IMR-90 (cell line): ENCODE results near the gene PPM1M. TPM values are rescaled to one million over a fixed set of nuclear protein-coding genes. Genes with fewer than 3 reads are reported as not detected.

Experiments used
- ATAC-seq: fragments of 200-7000 bp; cut with Tn5 transposase; 2 replicates; pipeline ENCODE4 v1.9.1; 2020; ENCODE audit warnings: low read depth, mild to moderate bottlenecking, moderate library complexity
- BruUV-seq: library from RNA; stranded (reverse); fragments of 400-500 nt; replicated peaks from 2 replicates; lab custom pipeline; 2021; lab: Mats Ljungman, UMichigan
- CTCF ChIA-PET: fragments of 300-600 bp; formaldehyde crosslinking; extraction: SDS; loops from one replicate; lab custom pipeline; 2021; ENCODE audit warnings: antibody characterized with exemption; lab: Yijun Ruan, JAX
- POLR2A ChIA-PET: fragments of 300-600 bp; sonication (Branson Sonifier 250); formaldehyde crosslinking; loops from one replicate; lab custom pipeline; 2022; ENCODE audit warnings: antibody characterized with exemption; ENCODE audit not compliant: unreplicated experiment; lab: Charles Lee
- DNase-seq: peaks from one replicate; pipeline ENCODE4 v3.0.0; 2013
- H2AFZ ChIP-seq: replicated peaks from 2 replicates; pipeline ENCODE3; 2013; ENCODE audit warnings: low read length, mild to moderate bottlenecking; ENCODE audit not compliant: poor library complexity
- H2AK5ac ChIP-seq: 2 replicates; pipeline ENCODE4 v1.6.1; 2013; ENCODE audit warnings: low read depth, low read length, inconsistent platforms
- H2AK9ac ChIP-seq: replicated peaks from 2 replicates; pipeline ENCODE3; 2013; ENCODE audit warnings: mild to moderate bottlenecking, low read depth, low read length, moderate library complexity; ENCODE audit not compliant: poor library complexity
- H2BK120ac ChIP-seq: 2 replicates; pipeline ENCODE4 v1.6.1; 2013; ENCODE audit warnings: low read depth, low read length, inconsistent platforms
- H2BK15ac ChIP-seq: 3 replicates; pipeline ENCODE4 v1.6.1; 2013; ENCODE audit warnings: low read depth, low read length, inconsistent platforms
- H2BK20ac ChIP-seq: 2 replicates; pipeline ENCODE4 v1.6.1; 2013; ENCODE audit warnings: low read depth, mild to moderate bottlenecking, inconsistent platforms, low read length, moderate library complexity
- H2BK5ac ChIP-seq: 2 replicates; pipeline ENCODE4 v1.6.1; 2013; ENCODE audit warnings: mild to moderate bottlenecking, low read depth, low read length, inconsistent platforms; ENCODE audit not compliant: poor library complexity, severe bottlenecking
- H3K14ac ChIP-seq: replicated peaks from 2 replicates; pipeline ENCODE4 v1.6.1; 2013; ENCODE audit warnings: low read depth, low read length, inconsistent platforms
- H3K18ac ChIP-seq: 2 replicates; pipeline ENCODE4 v1.6.1; 2013; ENCODE audit warnings: low read depth, low read length, control low read depth
- H3K23ac ChIP-seq: 2 replicates; pipeline ENCODE4 v1.6.1; 2013; ENCODE audit warnings: low read depth, low read length, inconsistent platforms
- H3K27ac ChIP-seq: 2 replicates; pipeline ENCODE4 v1.5.1; 2013; ENCODE audit warnings: mild to moderate bottlenecking, control low read depth, low read length; ENCODE audit not compliant: insufficient read depth
- H3K27me3 ChIP-seq: 2 replicates; pipeline ENCODE4 v1.6.1; 2013; ENCODE audit warnings: low read length; ENCODE audit not compliant: control insufficient read depth, insufficient read depth
- H3K36me3 ChIP-seq: 2 replicates; pipeline ENCODE4 v1.6.1; 2013; ENCODE audit warnings: low read length, mixed read lengths; ENCODE audit not compliant: control insufficient read depth, insufficient read depth
- H3K4ac ChIP-seq: 2 replicates; pipeline ENCODE4 v1.6.1; 2013; ENCODE audit warnings: low read depth, low read length, inconsistent platforms
- H3K4me1 ChIP-seq: 2 replicates; pipeline ENCODE4 v1.6.1; 2013; ENCODE audit warnings: low read length, mixed read lengths; ENCODE audit not compliant: control insufficient read depth, insufficient read depth
- H3K4me2 ChIP-seq: 2 replicates; pipeline ENCODE4 v1.6.1; 2013; ENCODE audit warnings: low read depth, mild to moderate bottlenecking, control low read depth, low read length, moderate library complexity
- H3K4me3 ChIP-seq: 2 replicates; pipeline ENCODE4 v1.5.1; 2013; ENCODE audit warnings: low read depth, mild to moderate bottlenecking, control low read depth, low read length, moderate library complexity; ENCODE audit not compliant: insufficient read depth
- H3K56ac ChIP-seq: 2 replicates; pipeline ENCODE4 v1.6.1; 2013; ENCODE audit warnings: low read length, inconsistent platforms; ENCODE audit not compliant: insufficient read depth; ENCODE audit errors: extremely low read depth
- H3K79me1 ChIP-seq, 2 experiments: 2 replicates each; pipeline ENCODE4 v1.6.1; 2013; ENCODE audit warnings: low read length in 2 of 2, inconsistent platforms in 1 of 2, low read depth in 1 of 2
- H3K9ac ChIP-seq: 2 replicates; pipeline ENCODE4 v1.6.1; 2013; ENCODE audit warnings: low read depth, low read length, control low read depth
- H3K9me1 ChIP-seq: 2 replicates; pipeline ENCODE4 v1.6.1; 2013; ENCODE audit warnings: low read length, inconsistent platforms; ENCODE audit not compliant: insufficient read depth
- H3K9me3 ChIP-seq: 2 replicates; pipeline ENCODE4 v1.6.1; 2013; ENCODE audit warnings: low read length; ENCODE audit not compliant: control insufficient read depth, insufficient read depth
- H4K20me1 ChIP-seq: 2 replicates; pipeline ENCODE4 v1.6.1; 2013; ENCODE audit warnings: low read length, inconsistent platforms; ENCODE audit not compliant: insufficient read depth
- H4K5ac ChIP-seq: 2 replicates; pipeline ENCODE4 v1.6.1; 2013; ENCODE audit warnings: mild to moderate bottlenecking, low read depth, low read length, control low read depth
- H4K8ac ChIP-seq, 2 experiments: 2 replicates each; pipeline ENCODE4 v1.6.1; 2013; ENCODE audit warnings: low read depth in 2 of 2, low read length in 2 of 2, control low read depth in 1 of 2, inconsistent platforms in 1 of 2
- H4K91ac ChIP-seq: 2 replicates; pipeline ENCODE4 v1.6.1; 2013; ENCODE audit warnings: low read depth, low read length, inconsistent platforms; ENCODE audit not compliant: insufficient read depth
- CEBPB ChIP-seq: IDR thresholded peaks from 2 replicates; pipeline ENCODE4 v1.6.1; 2012; ENCODE audit warnings: low read depth, low read length, improper control_type of control experiment
- CHD1 ChIP-seq: IDR thresholded peaks from 2 replicates; pipeline ENCODE4 v1.6.1; 2012; ENCODE audit warnings: low read depth, low read length, improper control_type of control experiment
- MAFK ChIP-seq: IDR thresholded peaks from 2 replicates; pipeline ENCODE4 v1.6.1; 2012; ENCODE audit warnings: low read depth, low read length, improper control_type of control experiment
- MAZ ChIP-seq: IDR thresholded peaks from 2 replicates; pipeline ENCODE4 v1.6.1; 2012; ENCODE audit warnings: low read depth, mild to moderate bottlenecking, low read length, improper control_type of control experiment, moderate library complexity, borderline replicate concordance
- MXI1 ChIP-seq: IDR thresholded peaks from 2 replicates; pipeline ENCODE4 v1.6.1; 2012; ENCODE audit warnings: low read depth, mild to moderate bottlenecking, low read length, moderate library complexity, borderline replicate concordance
- POLR2A ChIP-seq: IDR thresholded peaks from 2 replicates; pipeline ENCODE4 v1.6.1; 2012; ENCODE audit warnings: mild to moderate bottlenecking, low read depth, low read length
- RCOR1 ChIP-seq: IDR thresholded peaks from 2 replicates; pipeline ENCODE4 v1.6.1; 2012; ENCODE audit warnings: mild to moderate bottlenecking, low read length, improper control_type of control experiment; ENCODE audit not compliant: insufficient replicate concordance
- RFX5 ChIP-seq: IDR thresholded peaks from 2 replicates; pipeline ENCODE4 v1.8.0; 2012; ENCODE audit warnings: low read depth, mild to moderate bottlenecking, low read length, moderate library complexity
- WGBS, 2 experiments: methylation state at CpG; one replicate each; pipeline versions ENCODE4 v1.1.5 to v1.1.7; 2013; ENCODE audit warnings: missing lambda C conversion rate in 2 of 2; ENCODE audit not compliant: insufficient read length in 1 of 2; ENCODE audit errors: extremely low coverage in 2 of 2; 5-methylcytosine and 5-hydroxymethylcytosine counted together
- dilution Hi-C: fragments of 300-500 bp; cut with HindIII; formaldehyde crosslinking; loops from one replicate; pipeline ENCODE4 v1.14.3; 2018; ENCODE audit warnings: low sequenced_read_pairs; ENCODE audit not compliant: unreplicated experiment
- in situ Hi-C: fragments of 300-500 bp; cut with MboI; formaldehyde crosslinking; loops from 3 replicates; pipeline ENCODE4 v1.14.3; 2019; ENCODE audit warnings: low sequenced_read_pairs, inconsistent platforms, mixed read lengths
- intact Hi-C: fragments of 100-400 bp; cut with micrococcal nuclease; formaldehyde crosslinking; loops from 2 replicates; pipeline ENCODE4 v1.10.0; 2022
- polyA plus RNA-seq, 3 experiments: library from polyadenylated mRNA; depleted of rRNA; stranded (reverse); fragments of >200 nt; gene quantifications; 2 replicates each; pipeline ENCODE4 v1.2.3, GENCODE V29; 2012; ENCODE audit warnings: low replicate concordance in 1 of 3
- total RNA-seq: library from RNA; depleted of rRNA; stranded (reverse); fragments of >200 nt; gene quantifications from 2 replicates; pipeline ENCODE4 v1.2.3, GENCODE V29; 2012

The PPM1M gene
- total and polyA plus RNA-seq, 2 of the 4 experiments (the other 2 are of a cell fraction) = 12.2 to 18.1 TPM

DNA sequence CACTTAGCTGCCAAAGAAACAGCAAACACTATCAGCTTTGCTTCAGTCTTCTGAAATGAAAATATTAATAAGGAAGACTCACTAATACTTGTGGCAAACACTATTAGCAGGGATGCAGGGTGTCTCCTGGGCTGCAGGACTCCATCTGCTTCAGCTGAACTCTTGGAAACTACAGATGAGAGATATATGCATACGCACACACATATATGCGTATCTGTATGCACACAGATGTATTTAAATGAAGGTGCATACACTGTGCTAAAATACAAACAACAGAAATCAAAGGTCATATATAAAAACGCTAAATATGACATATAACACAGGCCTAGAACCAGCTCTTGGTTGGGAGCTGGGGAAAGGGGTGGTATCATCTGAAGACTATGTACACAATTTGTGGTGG, 10.6 kb downstream of the PPM1M start:
- whole genome bisulfite sequencing, 2 experiments = no CpG with 5 or more reads among the region's 3 CpGs
- POLR2A ChIA-PET = interaction anchor here (0.5 kb wide), 1 partner anchor 1993 kb away, joined by 4 read pairs; no protein-coding TSS in a partner anchor

More for the DNA sequence above, 10.6 kb downstream of the PPM1M start:
- H3K9me3 ChIP-seq = no peaks in the 10 kb centered on the region
- intact Hi-C loops (no loop called here), dilution Hi-C loops (no loop called here), in situ Hi-C loops (no loop called here)
- peaks cover 12 to 56% of the 10 kb centered on the region in 2 experiments for H3K79me1 ChIP-seq
- H4K91ac ChIP-seq = no peak overlapping the region
- no peak overlapping the region for H2BK120ac ChIP-seq
- H4K5ac ChIP-seq = no peak overlapping the region
- H2AFZ ChIP-seq = no peak overlapping the region
- no peak overlapping the region for H2BK15ac ChIP-seq
- no TSS peak for BruUV-seq
- no peak for ATAC-seq
- H3K56ac ChIP-seq = no peak overlapping the region
- H2BK20ac ChIP-seq = no peak overlapping the region
- H3K4me1 ChIP-seq = 0 out of 2 replicates have a peak, but pooled peaks cover 2% of the 10 kb centered on the region
- H2AK9ac ChIP-seq = no peak overlapping the region
- TF ChIP-seq RFX5 (no peak), CHD1 (no peak), CEBPB (no peak), MXI1 (no peak), MAFK (no peak), MAZ (no peak), RCOR1 (no peak), POLR2A (no peak)
- H4K8ac ChIP-seq = no peak overlapping the region
- no peak for DNase-seq
- H3K23ac ChIP-seq = no peak overlapping the region
- peaks cover 59% of the 10 kb centered on the region for H3K36me3 ChIP-seq
- no peak overlapping the region for H2BK5ac ChIP-seq
- no peak overlapping the region for H3K4ac ChIP-seq
- no peak overlapping the region for H3K14ac ChIP-seq
- peaks cover 23% of the 10 kb centered on the region for H4K20me1 ChIP-seq
- no peak overlapping the region for H3K27ac ChIP-seq
- H3K4me2 ChIP-seq = no peak overlapping the region
- H3K18ac ChIP-seq = no peak overlapping the region
- no peak overlapping the region for H2AK5ac ChIP-seq
- CTCF ChIA-PET = interaction anchor here (0.6 to 1.1 kb wide), 2 partner anchors 12 to 37 kb away, joined by 3 to 6 read pairs; no protein-coding TSS in a partner anchor
- H3K9me1 ChIP-seq = no peaks in the 10 kb centered on the region
- no peak overlapping the region for H3K9ac ChIP-seq
- no peak overlapping the region for H3K4me3 ChIP-seq
- H3K27me3 ChIP-seq = no peaks in the 10 kb centered on the region
